Breast epithelium (tissue), 4 donors: ENCODE data around the gene NLRX1. TPM values are rescaled to one million over a fixed set of nuclear protein-coding genes. Genes with fewer than 3 reads are reported as not detected.

Experiments used
- DNase-seq, 2 donors: peaks; one replicate each; pipeline ENCODE4 v3.0.0-alpha.2; 2019; ENCODE audit warnings: low spot score in 2 of 2
- H3K27ac ChIP-seq, 2 donors: fragments of 200-600 bp; sonication (generic) in 1 of 2; one replicate each; pipeline ENCODE4 v1.5.1; 2016 to 2019; ENCODE audit warnings: mild to moderate bottlenecking in 1 of 2
- H3K27me3 ChIP-seq, 2 donors: fragments of 200-600 bp; sonication (generic) in 1 of 2; one replicate each; pipeline versions ENCODE4 v1.5.1 to v1.6.0; 2017 to 2019; ENCODE audit warnings: control low read depth in 1 of 2, mild to moderate bottlenecking in 1 of 2
- H3K36me3 ChIP-seq: fragments of 200-600 bp; one replicate; pipeline ENCODE4 v1.5.1; 2019
- H3K4me1 ChIP-seq, 2 donors: fragments of 200-600 bp; sonication (generic); one replicate each; pipeline ENCODE4 v1.5.1; 2016 to 2019; ENCODE audit warnings: control low read depth in 1 of 2
- H3K4me3 ChIP-seq, 3 donors: fragments of 200-600 bp; sonication (generic); 1 replicate in 2 of 3; 2 replicates in 1 of 3; pipeline ENCODE4 v1.5.1; 2016 to 2019; ENCODE audit warnings: mild to moderate bottlenecking in 3 of 3, moderate library complexity in 2 of 3
- H3K9me3 ChIP-seq, 2 donors: fragments of 200-600 bp; sonication (generic) in 1 of 2; one replicate each; pipeline ENCODE4 v1.5.1; 2016 to 2019; ENCODE audit warnings: control low read depth in 1 of 2
- CTCF ChIP-seq, 3 donors: fragments of 450-650 bp; IDR thresholded peaks; one replicate each; pipeline ENCODE4 v1.5.1; 2016 to 2017; ENCODE audit warnings: antibody characterized with exemption in 3 of 3, mild to moderate bottlenecking in 3 of 3, moderate library complexity in 3 of 3
- POLR2A ChIP-seq: fragments of 450-650 bp; IDR thresholded peaks from one replicate; pipeline ENCODE4 v1.6.1; 2016; ENCODE audit warnings: antibody characterized with exemption, mild to moderate bottlenecking, moderate library complexity
- POLR2AphosphoS5 ChIP-seq, 3 donors: sonication (generic); formaldehyde crosslinking; IDR thresholded peaks; one replicate each; pipeline ENCODE4 v1.6.1; 2017; ENCODE audit warnings: antibody characterized with exemption in 3 of 3
- intact Hi-C: fragments of 100-400 bp; cut with DNase I; formaldehyde crosslinking; loops from one replicate; pipeline ENCODE4 v1.15.1; 2023; ENCODE audit warnings: low total_unique reads
- total RNA-seq, 3 donors: library from RNA; depleted of rRNA; stranded (reverse); fragments of >200 nt; gene quantifications; one replicate each; pipeline ENCODE4 v1.1.0, GENCODE V29; 2016

The NLRX1 gene
- total RNA-seq, 3 donors from 2014 or later: 11.5 to 16.1 (median 13.3) TPM

GRCh38 chr11:119204066-119204465, 35.5 kb downstream of the NLRX1 start:
- TF ChIP-seq CTCF (IDR thresholded peaks at IDR 0.05): no peak
- no peak for TF ChIP-seq POLR2A
- no peak for TF ChIP-seq POLR2AphosphoS5 (IDR thresholded peaks at IDR 0.05)
- Histone ChIP-seq H3K27ac (no peak overlapping the region), H3K27me3 (no peaks in the 10 kb centered on the region), H3K36me3 (no peaks in the 10 kb centered on the region), H3K4me1 (no peaks in the 10 kb centered on the region), H3K4me3 (no peak overlapping the region), H3K9me3 (no peaks in the 10 kb centered on the region)
- intact Hi-C loops: no loop called here
- DNase-seq: peak in 1 of 2 donors; percentile 36

GRCh38 chr11:119205080-119205479, 36.6 kb downstream of the NLRX1 start:
- DNase-seq: peak in 1 of 2 donors; percentile 39

GRCh38 chr11:119205574-119206510, 37.3 kb downstream of the NLRX1 start, which contains the start of gene CBL:
Gene CBL (plus strand): TSS chr11:119206339. CDS start chr11:119206418, 79 bp downstream.
- Histone ChIP-seq H3K27me3 (no peaks in the 10 kb centered on the region), H3K9me3 (no peaks in the 10 kb centered on the region), H3K36me3 (no peaks in the 10 kb centered on the region), H3K27ac (peak within 1 kb of the TSS; percentile 94 to 97), H3K4me3 (peak within 1 kb of the TSS; percentile 80 to 90 (median 89)), H3K4me1 (no peaks in the 10 kb centered on the region)
- DNase-seq: peak; percentile 91 to 97
- intact Hi-C loops: no loop called here
- TF ChIP-seq POLR2A (no peak), POLR2AphosphoS5 (IDR thresholded peaks at IDR 0.05) (peak in 1 of 3 donors; percentile 44), CTCF (IDR thresholded peaks at IDR 0.05) (peak; percentile 67 to 95 (median 94))

More at GRCh38 chr11:119205080-119205479, 36.6 kb downstream of the NLRX1 start:
- H3K4me3 ChIP-seq: peak overlapping the region; percentile 80 to 90 (median 89)
- H3K9me3 ChIP-seq: no peaks in the 10 kb centered on the region
- H3K36me3 ChIP-seq: no peaks in the 10 kb centered on the region
- TF ChIP-seq POLR2AphosphoS5 (IDR thresholded peaks at IDR 0.05) (no peak), CTCF (IDR thresholded peaks at IDR 0.05) (no peak)
- H3K4me1 ChIP-seq: no peaks in the 10 kb centered on the region
- H3K27ac ChIP-seq: peak overlapping the region in 1 of 2 donors; percentile 94
- H3K27me3 ChIP-seq: no peaks in the 10 kb centered on the region
- intact Hi-C loops: no loop called here

GRCh38 chr11:119206511-119207414, 38.2 kb downstream of the NLRX1 start:
- DNase-seq: peak; percentile 45 to 53
- Histone ChIP-seq H3K36me3 (no peaks in the 10 kb centered on the region), H3K4me3 (peak overlapping the region; percentile 80 to 90 (median 89)), H3K27me3 (no peaks in the 10 kb centered on the region), H3K27ac (peak overlapping the region; percentile 94 to 97), H3K9me3 (no peaks in the 10 kb centered on the region), H3K4me1 (no peaks in the 10 kb centered on the region)
- intact Hi-C loops: no loop called here
- TF ChIP-seq POLR2AphosphoS5 (IDR thresholded peaks at IDR 0.05) (no peak), POLR2A (no peak), CTCF (IDR thresholded peaks at IDR 0.05) (no peak)
